G401.6 (cell line): Measurements from ENCODE around the gene MICAL2.

Source experiments
- FAIRE-seq: peaks from 2 replicates; lab custom pipeline; 2012; peaks lifted over from hg19 to GRCh38; lab: Jason Lieb, UNC

Gene MICAL2

GRCh38 chr11:12098601-12099000, 11.8 kb upstream of the MICAL2 start:
- FAIRE-seq: no peak

- no peak for FAIRE-seq
These were observed 11.1 kb upstream of the MICAL2 start for GRCh38 chr11:12099132-12099873.

- no peak for FAIRE-seq
These were observed 10.0 kb upstream of the MICAL2 start for GRCh38 chr11:12100429-12100828.

GRCh38 chr11:12100841-12101242, 9.5 kb upstream of the MICAL2 start:
- no peak for FAIRE-seq

- FAIRE-seq: no peak
These were observed 9.1 kb upstream of the MICAL2 start for GRCh38 chr11:12101318-12101717.

GRCh38 chr11:12102588-12103410, 7.6 kb upstream of the MICAL2 start:
- FAIRE-seq: peak; percentile 78

GRCh38 chr11:12103411-12104225, 6.8 kb upstream of the MICAL2 start:
- no peak for FAIRE-seq

- no peak for FAIRE-seq
These were observed 4.9 kb upstream of the MICAL2 start for GRCh38 chr11:12105471-12105870.

- FAIRE-seq: no peak
These were observed 4.3 kb upstream of the MICAL2 start for GRCh38 chr11:12106101-12106500.

- no peak for FAIRE-seq
These were observed 3.9 kb upstream of the MICAL2 start for GRCh38 chr11:12106501-12106900.

GRCh38 chr11:12108875-12109453, 1.4 kb upstream of the MICAL2 start:
- FAIRE-seq: no peak

- FAIRE-seq: no peak
These were observed 696 bp upstream of the MICAL2 start for GRCh38 chr11:12109591-12110196.

- no peak for FAIRE-seq
These were observed 541 bp downstream of the MICAL2 start for GRCh38 chr11:12110714-12111548.

- no peak for FAIRE-seq
These were observed 1.4 kb downstream of the MICAL2 start for GRCh38 chr11:12111549-12112520.

- FAIRE-seq: no peak
These were observed 2.4 kb downstream of the MICAL2 start for GRCh38 chr11:12112750-12113149.

- FAIRE-seq: no peak
These were observed 2.9 kb downstream of the MICAL2 start for GRCh38 chr11:12113294-12113693.

- no peak for FAIRE-seq
These were observed 4.0 kb downstream of the MICAL2 start for GRCh38 chr11:12114193-12115033.

GRCh38 chr11:12116425-12117032, 6.1 kb downstream of the MICAL2 start:
- FAIRE-seq: no peak
